WTC11 (cell line): ENCODE measurements around the gene FBXL14. TPM values are rescaled to one million over a fixed set of nuclear protein-coding genes. Genes with fewer than 3 reads are reported as not detected.

ENCODE experiments used
- ATAC-seq: fragments of 200-7000 bp; cut with Tn5 transposase; 2 replicates; pipeline ENCODE4 v1.10.0; 2021; ENCODE audit warnings: mild to moderate bottlenecking, moderate library complexity
- CTCF ChIA-PET: fragments of 300-600 bp; sonication (Branson Sonifier 250); formaldehyde crosslinking; loops from one replicate; lab custom pipeline; 2021; ENCODE audit warnings: antibody characterized with exemption; lab: Charles Lee
- POLR2A ChIA-PET: fragments of 350-600 bp; sonication (Branson Sonifier 250); formaldehyde crosslinking; loops from one replicate; lab custom pipeline; 2021; ENCODE audit warnings: antibody characterized with exemption; lab: Charles Lee
- DNase-seq: peaks from one replicate; pipeline ENCODE4 v3.0.0; 2021; ENCODE audit warnings: low spot score
- H3K27ac Mint-ChIP-seq: 2 replicates; pipeline ENCODE4 v1.8.0; 2021; ENCODE audit warnings: mixed read lengths
- H3K27me3 Mint-ChIP-seq: 2 replicates; pipeline ENCODE4 v1.8.0; 2021; ENCODE audit warnings: low read depth, mild to moderate bottlenecking, moderate library complexity, mixed read lengths
- H3K36me3 Mint-ChIP-seq: 2 replicates; pipeline ENCODE4 v1.8.0; 2021; ENCODE audit warnings: mixed read lengths
- H3K4me1 Mint-ChIP-seq: 2 replicates; pipeline ENCODE4 v1.8.0; 2022; ENCODE audit warnings: mixed read lengths
- H3K4me3 Mint-ChIP-seq: 2 replicates; pipeline ENCODE4 v1.8.0; 2021; ENCODE audit warnings: mild to moderate bottlenecking, moderate library complexity, mixed read lengths
- H3K9me3 Mint-ChIP-seq: 2 replicates; pipeline ENCODE4 v1.8.0; 2021; ENCODE audit warnings: mixed read lengths
- ATF3 ChIP-seq: sonication (generic); formaldehyde crosslinking; conservative IDR thresholded peaks from 2 replicates; pipeline ENCODE4 v1.8.1; 2022; ENCODE audit warnings: mild to moderate bottlenecking, missing genetic modification reagents
- CBFB ChIP-seq: sonication (generic); formaldehyde crosslinking; IDR thresholded peaks from 2 replicates; pipeline ENCODE4 v1.8.1; 2022; ENCODE audit warnings: mild to moderate bottlenecking, low read depth, missing genetic modification reagents
- EMX1 ChIP-seq: fragments of 250-450 bp; sonication (Bioruptor Pico); IDR thresholded peaks from 2 replicates; pipeline ENCODE4 v1.8.0; 2021; ENCODE audit warnings: mild to moderate bottlenecking
- GABPB1 ChIP-seq: sonication (generic); formaldehyde crosslinking; IDR thresholded peaks from 2 replicates; pipeline ENCODE4 v1.8.1; 2023; ENCODE audit warnings: mild to moderate bottlenecking, missing genetic modification reagents
- GTF2I ChIP-seq: fragments of 250-450 bp; sonication (Bioruptor Pico); conservative IDR thresholded peaks from 2 replicates; pipeline ENCODE4 v1.4.0; 2021; ENCODE audit warnings: mild to moderate bottlenecking
- HMGXB4 ChIP-seq: sonication (generic); formaldehyde crosslinking; IDR thresholded peaks from 2 replicates; pipeline ENCODE4 v1.8.1; 2023; ENCODE audit warnings: mild to moderate bottlenecking, moderate library complexity, missing genetic modification reagents
- JUN ChIP-seq: sonication (generic); formaldehyde crosslinking; IDR thresholded peaks from 2 replicates; pipeline ENCODE4 v1.8.0; 2023; ENCODE audit warnings: mild to moderate bottlenecking, missing genetic modification reagents
- MAX ChIP-seq: sonication (generic); formaldehyde crosslinking; IDR thresholded peaks from 2 replicates; pipeline ENCODE4 v1.8.0; 2022; ENCODE audit warnings: mild to moderate bottlenecking, missing genetic modification reagents
- MLX ChIP-seq: sonication (generic); formaldehyde crosslinking; IDR thresholded peaks from 2 replicates; pipeline ENCODE4 v1.8.1; 2023; ENCODE audit warnings: mild to moderate bottlenecking, missing genetic modification reagents, moderate library complexity
- NR1H2 ChIP-seq: sonication (generic); formaldehyde crosslinking; IDR thresholded peaks from 2 replicates; pipeline ENCODE4 v1.9.0; 2021; ENCODE audit warnings: mild to moderate bottlenecking, moderate library complexity, missing genetic modification reagents
- SMAD4 ChIP-seq: sonication (generic); formaldehyde crosslinking; IDR thresholded peaks from 2 replicates; pipeline ENCODE4 v1.8.0; 2022; ENCODE audit warnings: mild to moderate bottlenecking, missing genetic modification reagents
- TCF7 ChIP-seq: sonication (generic); formaldehyde crosslinking; IDR thresholded peaks from 2 replicates; pipeline ENCODE4 v1.8.0; 2022; ENCODE audit warnings: mild to moderate bottlenecking, low read depth, missing genetic modification reagents, moderate library complexity
- TEAD4 ChIP-seq: sonication (generic); formaldehyde crosslinking; IDR thresholded peaks from 2 replicates; pipeline ENCODE4 v1.8.0; 2022; ENCODE audit warnings: mild to moderate bottlenecking, missing genetic modification reagents
- ZBTB43 ChIP-seq: sonication (generic); formaldehyde crosslinking; IDR thresholded peaks from 2 replicates; pipeline ENCODE4 v1.8.1; 2023; ENCODE audit warnings: mild to moderate bottlenecking, missing genetic modification reagents
- ZNF219 ChIP-seq: sonication (generic); formaldehyde crosslinking; IDR thresholded peaks from 2 replicates; pipeline ENCODE4 v1.8.0; 2023; ENCODE audit warnings: missing genetic modification reagents, mild to moderate bottlenecking, borderline replicate concordance
- ZNF396 ChIP-seq: fragments of 250-450 bp; sonication (Bioruptor Pico); IDR thresholded peaks from 2 replicates; pipeline ENCODE4 v1.8.0; 2021; ENCODE audit warnings: mild to moderate bottlenecking, moderate library complexity, borderline replicate concordance
- ZNF532 ChIP-seq: fragments of 250-450 bp; sonication (Bioruptor Pico); IDR thresholded peaks from 2 replicates; pipeline ENCODE4 v1.9.0; 2021; ENCODE audit warnings: mild to moderate bottlenecking, borderline replicate concordance
- total RNA-seq: library from RNA; stranded (reverse); gene quantifications from 3 replicates; pipeline ENCODE4 v1.2.3, GENCODE V29; 2021

Gene FBXL14
- total RNA-seq, 1 experiment from 2014 or later: 12.0 TPM

GRCh38 chr12:1616233-1617066 is 22.1 kb upstream of the FBXL14 start:
- Mint-ChIP-seq H3K27ac (no peak overlapping the region), H3K9me3 (no peaks in the 10 kb centered on the region), H3K4me3 (no peak overlapping the region), H3K4me1 (peaks cover 10% of the 10 kb centered on the region; the same call in 1 of the 2 replicates), H3K36me3 (no peaks in the 10 kb centered on the region), H3K27me3 (peaks cover 22% of the 10 kb centered on the region)
- ChIA-PET POLR2A (no interaction called here), CTCF (interaction anchor here (0.7 to 1.2 kb wide), 2 partner anchors 11 to 14 kb away, joined by 3 read pairs; no protein-coding TSS in a partner anchor)
- ATAC-seq: no peak
- no peak for DNase-seq
- TF ChIP-seq HMGXB4 (CRISPR knock-in tag): no peak
- no peak for TF ChIP-seq GABPB1
- no peak for TF ChIP-seq ZNF219 (CRISPR knock-in tag)
- no peak for TF ChIP-seq CBFB
- TF ChIP-seq MLX (CRISPR knock-in tag): no peak
- no peak for TF ChIP-seq MAX (CRISPR knock-in tag)
- TF ChIP-seq EMX1: no peak
- TF ChIP-seq ZNF532 (CRISPR knock-in tag): no peak
- TF ChIP-seq GTF2I (CRISPR knock-in tag): no peak
- TF ChIP-seq ZNF396 (CRISPR knock-in tag): no peak
- no peak for TF ChIP-seq JUN (CRISPR knock-in tag)
- no peak for TF ChIP-seq TCF7
- TF ChIP-seq ATF3 (CRISPR knock-in tag): no peak
- TF ChIP-seq ZBTB43 (CRISPR knock-in tag): no peak
- no peak for TF ChIP-seq SMAD4 (CRISPR knock-in tag)
- no peak for TF ChIP-seq NR1H2 (CRISPR knock-in tag)
- no peak for TF ChIP-seq TEAD4 (CRISPR knock-in tag)
